Epidermal melanocyte (primary cell): ENCODE results near the gene NRXN3.

Source experiments
- DNase-seq: peaks from one replicate; pipeline ENCODE4 v3.0.0; 2011; ENCODE audit warnings: low spot score; ENCODE audit not compliant: insufficient read length

NRXN3 gene

GRCh38 chr14:78637489-78637888, 467.3 kb downstream of the NRXN3 start:
- DNase-seq = no peak

GRCh38 chr14:78637908-78638475, 467.8 kb downstream of the NRXN3 start:
- no peak for DNase-seq

GRCh38 chr14:78638926-78639325, 468.8 kb downstream of the NRXN3 start:
- no peak for DNase-seq

- no peak for DNase-seq
Measured at GRCh38 chr14:78644824-78645559, 474.8 kb downstream of the NRXN3 start.

GRCh38 chr14:78652727-78653126, 482.6 kb downstream of the NRXN3 start:
- no peak for DNase-seq

- no peak for DNase-seq
Measured at GRCh38 chr14:78653173-78653572, 483.0 kb downstream of the NRXN3 start.

- DNase-seq = no peak
Measured at GRCh38 chr14:78657451-78657850, 487.3 kb downstream of the NRXN3 start.

GRCh38 chr14:78664841-78665240, 494.7 kb downstream of the NRXN3 start:
- DNase-seq = no peak

GRCh38 chr14:78666336-78667056, 496.3 kb downstream of the NRXN3 start:
- no peak for DNase-seq

- DNase-seq = no peak
Measured at GRCh38 chr14:78667141-78667540, 497.0 kb downstream of the NRXN3 start.

- no peak for DNase-seq
Measured at GRCh38 chr14:78673845-78674244, 503.7 kb downstream of the NRXN3 start.

GRCh38 chr14:78674820-78675219, 504.6 kb downstream of the NRXN3 start:
- no peak for DNase-seq

GRCh38 chr14:78683206-78683605, 513.0 kb downstream of the NRXN3 start:
- no peak for DNase-seq

GRCh38 chr14:78683981-78684380, 513.8 kb downstream of the NRXN3 start:
- DNase-seq = no peak

- DNase-seq = no peak
Measured at GRCh38 chr14:78688503-78688902, 518.3 kb downstream of the NRXN3 start.

GRCh38 chr14:78690836-78691235, 520.7 kb downstream of the NRXN3 start:
- DNase-seq = no peak

- peak; percentile 56 for DNase-seq
Measured at GRCh38 chr14:78697341-78697740, 527.2 kb downstream of the NRXN3 start.

- no peak for DNase-seq
Measured at GRCh38 chr14:78698991-78699390, 528.8 kb downstream of the NRXN3 start.

GRCh38 chr14:78700236-78700635, 530.1 kb downstream of the NRXN3 start:
- no peak for DNase-seq

GRCh38 chr14:78701246-78701645, 531.1 kb downstream of the NRXN3 start:
- no peak for DNase-seq

- DNase-seq = no peak
Measured at GRCh38 chr14:78704965-78705364, 534.8 kb downstream of the NRXN3 start.

GRCh38 chr14:78705989-78706388, 535.8 kb downstream of the NRXN3 start:
- no peak for DNase-seq
